Rectal smooth muscle tissue (tissue), 1 donor: ENCODE data around the gene ZNF527.

Experiments used
- H3K27ac ChIP-seq: one replicate; pipeline ENCODE4 v1.7.0; 2013; ENCODE audit warnings: low read depth, low read length, inconsistent platforms
- H3K27me3 ChIP-seq: one replicate; pipeline ENCODE4 v1.7.0; 2013; ENCODE audit warnings: low read length; ENCODE audit not compliant: control insufficient read depth, insufficient read depth
- H3K36me3 ChIP-seq: one replicate; pipeline ENCODE4 v1.7.0; 2013; ENCODE audit warnings: low read length; ENCODE audit not compliant: control insufficient read depth, insufficient read depth
- H3K4me1 ChIP-seq: one replicate; pipeline ENCODE4 v1.7.0; 2013; ENCODE audit warnings: low read length; ENCODE audit not compliant: control insufficient read depth, insufficient read depth
- H3K4me3 ChIP-seq: one replicate; pipeline ENCODE4 v1.7.0; 2013; ENCODE audit warnings: low read length
- H3K9ac ChIP-seq: one replicate; pipeline ENCODE4 v1.7.0; 2013; ENCODE audit warnings: low read length

The ZNF527 gene

GRCh38 chr19:37370880-37371661, at the start of gene ZNF527:
Gene ZNF527, plus strand, starts transcription at chr19:37371099. Its CDS starts 3,100 bp downstream, at chr19:37374199.
- peak within 1 kb of the TSS; percentile 86 for H3K9ac ChIP-seq
- H3K4me3 ChIP-seq = peak within 1 kb of the TSS; percentile 94
- no peaks in the 10 kb centered on the region for H3K27me3 ChIP-seq
- peak within 1 kb of the TSS; percentile 81 for H3K27ac ChIP-seq
- H3K36me3 ChIP-seq = peaks cover 9% of the 10 kb centered on the region
- H3K4me1 ChIP-seq = peaks cover 5% of the 10 kb centered on the region

GRCh38 chr19:37329686-37330085, 41.2 kb upstream of the ZNF527 start:
- H3K27ac ChIP-seq = no peak overlapping the region
- no peak overlapping the region for H3K4me3 ChIP-seq
- no peak overlapping the region for H3K9ac ChIP-seq
- peaks cover 13% of the 10 kb centered on the region for H3K36me3 ChIP-seq
- H3K4me1 ChIP-seq = no peaks in the 10 kb centered on the region
- H3K27me3 ChIP-seq = no peaks in the 10 kb centered on the region

GRCh38 chr19:37332839-37333238, 38.1 kb upstream of the ZNF527 start:
- H3K9ac ChIP-seq = no peak overlapping the region
- H3K36me3 ChIP-seq = peaks cover 13% of the 10 kb centered on the region
- no peak overlapping the region for H3K27ac ChIP-seq
- peaks cover 4% of the 10 kb centered on the region for H3K4me1 ChIP-seq
- H3K27me3 ChIP-seq = no peaks in the 10 kb centered on the region
- H3K4me3 ChIP-seq = no peak overlapping the region

DNA sequence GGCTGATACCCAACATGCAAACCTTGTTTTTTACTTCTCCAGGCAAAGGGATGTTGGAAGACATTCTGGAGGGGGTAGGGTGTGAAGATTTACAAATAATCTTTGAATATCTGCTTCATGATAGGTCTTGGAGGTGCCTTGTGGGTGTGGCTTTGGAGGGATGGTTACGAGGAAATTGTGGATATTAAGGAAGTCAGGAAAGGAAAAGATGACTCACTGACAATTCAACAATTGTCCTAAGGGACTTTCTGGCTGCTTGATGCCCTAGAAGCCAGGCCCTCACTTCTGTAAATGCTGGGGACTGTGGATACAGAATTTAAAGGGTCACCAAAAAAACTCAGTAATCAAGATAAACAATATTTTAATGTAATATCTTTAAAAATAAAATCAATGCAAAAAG, 37.4 kb upstream of the ZNF527 start:
- Histone ChIP-seq H3K36me3 (peaks cover 10% of the 10 kb centered on the region), H3K4me1 (peaks cover 4% of the 10 kb centered on the region), H3K27me3 (no peaks in the 10 kb centered on the region), H3K9ac (no peak overlapping the region), H3K4me3 (no peak overlapping the region), H3K27ac (no peak overlapping the region)

DNA sequence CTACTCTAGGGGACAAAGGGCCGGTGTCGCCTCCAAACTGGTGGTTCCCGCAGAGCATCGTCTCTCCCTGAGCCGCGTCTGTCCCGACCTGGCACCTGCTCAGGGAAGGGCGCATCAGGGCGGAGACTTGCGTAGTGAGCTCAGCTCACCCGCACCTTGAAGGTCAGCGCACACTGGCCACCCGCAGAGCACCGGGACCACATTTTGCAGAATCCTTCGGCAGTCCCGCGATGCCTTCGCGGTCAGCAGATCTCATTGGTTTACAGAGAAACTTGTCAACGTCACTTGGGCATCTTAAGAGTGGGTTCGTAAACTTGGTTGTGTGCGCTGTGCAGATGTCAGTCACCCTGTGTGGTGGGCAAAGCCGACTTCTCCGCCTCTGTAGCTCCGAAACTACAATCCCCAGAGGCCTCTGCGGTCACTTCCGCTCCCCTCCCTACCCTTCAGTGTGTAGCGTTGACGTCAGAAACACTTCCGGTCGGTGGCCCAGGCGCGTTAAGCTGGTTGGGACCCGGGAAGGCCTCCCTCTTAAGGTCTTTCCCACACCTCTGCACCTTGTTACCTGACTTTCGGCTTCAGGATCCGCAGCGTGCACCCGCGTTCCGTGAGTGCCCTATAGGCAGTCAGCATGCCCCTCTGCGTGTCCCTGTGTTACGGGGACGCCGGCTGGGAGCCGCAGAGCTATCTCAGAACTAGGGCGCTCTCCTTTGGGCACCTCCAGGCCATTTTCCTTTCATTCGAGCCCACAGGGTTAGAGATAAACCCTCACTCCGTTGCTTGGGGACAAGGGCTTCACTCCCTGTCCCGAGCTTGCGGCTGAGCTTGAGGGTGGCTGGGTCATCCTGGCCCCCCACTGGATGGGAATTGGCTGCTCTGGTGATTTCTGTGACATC, 36.5 kb upstream of the ZNF527 start:
- Histone ChIP-seq H3K27ac (peak overlapping the region; percentile 91), H3K9ac (peak overlapping the region; percentile 97), H3K27me3 (no peaks in the 10 kb centered on the region), H3K4me3 (peak overlapping the region; percentile 98), H3K4me1 (peaks cover 4% of the 10 kb centered on the region), H3K36me3 (peaks cover 4% of the 10 kb centered on the region)

DNA sequence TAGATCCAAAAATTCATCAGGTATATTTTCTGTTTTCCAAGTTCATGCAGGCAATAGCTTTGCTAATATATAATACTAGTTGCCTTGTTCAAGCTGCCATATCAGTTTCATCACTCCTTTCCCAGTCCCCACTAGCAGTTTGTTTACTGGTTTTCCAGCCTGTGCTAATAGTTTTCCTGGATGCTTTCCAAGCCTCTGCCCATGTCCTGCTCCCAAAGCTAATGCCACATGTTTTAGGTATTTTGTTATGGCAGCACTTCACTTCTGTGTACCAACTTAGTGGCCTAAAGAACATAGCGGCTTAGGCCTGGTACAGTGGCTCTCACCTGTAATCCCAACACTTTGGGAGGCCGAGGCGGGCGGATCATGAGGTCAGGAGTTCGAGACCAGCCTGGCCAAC, 28.1 kb upstream of the ZNF527 start:
- Histone ChIP-seq H3K27ac (no peak overlapping the region), H3K36me3 (peaks cover 4% of the 10 kb centered on the region), H3K27me3 (no peaks in the 10 kb centered on the region), H3K9ac (no peak overlapping the region), H3K4me3 (no peak overlapping the region), H3K4me1 (no peaks in the 10 kb centered on the region)

DNA sequence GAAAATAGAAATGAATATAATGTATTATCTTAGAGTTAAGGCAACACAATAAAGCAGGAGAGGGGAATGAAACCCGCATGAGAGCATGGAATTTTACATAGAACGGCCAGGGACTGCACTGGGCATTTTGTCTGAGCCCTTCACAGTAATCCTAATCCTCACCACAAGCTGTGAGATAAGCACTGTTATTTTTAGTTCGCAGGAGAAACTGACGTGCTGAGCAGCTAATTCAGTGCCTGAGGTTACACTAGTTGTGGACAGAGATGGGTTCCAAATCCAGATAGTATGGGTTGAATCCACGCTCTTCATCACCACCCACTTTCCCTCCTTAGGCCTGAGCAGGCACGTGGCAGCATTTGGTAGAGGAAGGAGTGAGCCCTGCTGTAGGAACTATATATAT, 24.8 kb upstream of the ZNF527 start:
- no peak overlapping the region for H3K4me3 ChIP-seq
- H3K27me3 ChIP-seq = no peaks in the 10 kb centered on the region
- H3K27ac ChIP-seq = no peak overlapping the region
- no peak overlapping the region for H3K9ac ChIP-seq
- no peaks in the 10 kb centered on the region for H3K4me1 ChIP-seq
- peaks cover 9% of the 10 kb centered on the region for H3K36me3 ChIP-seq

DNA sequence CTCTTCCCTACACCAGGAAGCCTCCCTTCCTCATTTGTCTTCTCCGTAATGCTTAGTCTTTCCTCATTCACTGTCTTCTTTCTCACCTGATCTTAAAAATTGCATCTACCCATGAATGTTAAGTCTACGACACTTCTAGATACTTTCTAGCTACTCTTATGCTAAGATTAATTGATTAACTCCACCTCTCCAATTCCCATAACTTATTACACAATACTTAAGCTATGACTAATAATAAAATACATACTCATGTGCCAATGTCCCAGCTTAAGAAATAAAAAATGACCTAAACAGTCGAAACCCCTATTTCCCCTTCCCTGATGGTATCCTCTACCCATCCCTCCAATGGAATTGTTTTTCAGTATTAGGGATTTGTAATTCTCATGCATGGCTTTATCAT, 22.8 kb upstream of the ZNF527 start:
- Histone ChIP-seq H3K27me3 (no peaks in the 10 kb centered on the region), H3K4me3 (no peak overlapping the region), H3K36me3 (peaks cover 9% of the 10 kb centered on the region), H3K27ac (no peak overlapping the region), H3K9ac (no peak overlapping the region), H3K4me1 (no peaks in the 10 kb centered on the region)

- H3K27me3 ChIP-seq = no peaks in the 10 kb centered on the region
- peaks cover 9% of the 10 kb centered on the region for H3K36me3 ChIP-seq
- H3K4me1 ChIP-seq = no peaks in the 10 kb centered on the region
- H3K27ac ChIP-seq = no peak overlapping the region
- H3K9ac ChIP-seq = no peak overlapping the region
- no peak overlapping the region for H3K4me3 ChIP-seq
Measured at GRCh38 chr19:37353968-37354367, 16.9 kb upstream of the ZNF527 start.

- peaks cover 8% of the 10 kb centered on the region for H3K36me3 ChIP-seq
- no peaks in the 10 kb centered on the region for H3K4me1 ChIP-seq
- H3K27ac ChIP-seq = no peak overlapping the region
- H3K27me3 ChIP-seq = no peaks in the 10 kb centered on the region
- no peak overlapping the region for H3K4me3 ChIP-seq
- H3K9ac ChIP-seq = no peak overlapping the region
Measured at GRCh38 chr19:37355901-37356300, 15.0 kb upstream of the ZNF527 start.

DNA sequence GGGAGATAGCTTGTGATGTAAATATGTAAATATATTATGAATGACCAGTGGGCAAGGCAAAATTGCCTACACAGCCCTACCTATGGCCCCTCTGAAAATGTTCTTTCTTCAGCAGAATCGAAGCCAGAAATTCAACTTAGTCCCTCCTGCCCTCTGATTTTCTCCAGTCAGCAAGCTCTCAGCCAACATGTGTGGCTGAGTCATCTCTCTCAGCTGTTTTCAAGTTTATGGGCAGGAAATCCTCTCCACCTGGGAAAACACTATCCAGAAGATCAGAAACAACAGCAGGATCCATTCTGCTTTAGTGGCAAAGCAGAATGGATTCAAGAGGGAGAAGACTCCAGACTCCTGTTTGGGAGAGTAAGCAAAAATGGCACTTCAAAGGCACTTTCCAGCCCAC, 8.9 kb upstream of the ZNF527 start:
- Histone ChIP-seq H3K9ac (no peak overlapping the region), H3K27me3 (no peaks in the 10 kb centered on the region), H3K36me3 (peaks cover 16% of the 10 kb centered on the region), H3K4me3 (no peak overlapping the region), H3K27ac (no peak overlapping the region), H3K4me1 (no peaks in the 10 kb centered on the region)

- H3K4me1 ChIP-seq = no peaks in the 10 kb centered on the region
- no peak overlapping the region for H3K4me3 ChIP-seq
- H3K27ac ChIP-seq = no peak overlapping the region
- H3K36me3 ChIP-seq = peaks cover 12% of the 10 kb centered on the region
- no peak overlapping the region for H3K9ac ChIP-seq
- H3K27me3 ChIP-seq = no peaks in the 10 kb centered on the region
Measured at GRCh38 chr19:37362733-37363132, 8.2 kb upstream of the ZNF527 start.
